BE2C (cell line): ENCODE results near the gene KRTDAP.

Experiments
- DNase-seq: peaks from one replicate; pipeline ENCODE4 v3.0.0-alpha.2; 2020
- H3K27me3 ChIP-seq: fragments of 250-450 bp; sonication (Bioruptor Pico); 2 replicates; pipeline ENCODE4 v1.5.1; 2020; ENCODE audit warnings: mild to moderate bottlenecking
- H3K36me3 ChIP-seq: fragments of 250-450 bp; sonication (Bioruptor Pico); 2 replicates; pipeline ENCODE4 v1.5.1; 2020; ENCODE audit warnings: mild to moderate bottlenecking
- H3K4me1 ChIP-seq: fragments of 250-450 bp; sonication (Bioruptor Pico); 2 replicates; pipeline ENCODE4 v1.5.1; 2020
- H3K4me3 ChIP-seq: 2 replicates; pipeline ENCODE4 v1.5.1; 2011; ENCODE audit warnings: low read depth, low read length
- H3K9me3 ChIP-seq: fragments of 250-450 bp; sonication (Bioruptor Pico); 2 replicates; pipeline ENCODE4 v1.5.1; 2020
- CTCF ChIP-seq: IDR thresholded peaks from 2 replicates; pipeline ENCODE4 v1.5.1; 2012; ENCODE audit warnings: mild to moderate bottlenecking, low read depth, low read length

KRTDAP gene

DNA sequence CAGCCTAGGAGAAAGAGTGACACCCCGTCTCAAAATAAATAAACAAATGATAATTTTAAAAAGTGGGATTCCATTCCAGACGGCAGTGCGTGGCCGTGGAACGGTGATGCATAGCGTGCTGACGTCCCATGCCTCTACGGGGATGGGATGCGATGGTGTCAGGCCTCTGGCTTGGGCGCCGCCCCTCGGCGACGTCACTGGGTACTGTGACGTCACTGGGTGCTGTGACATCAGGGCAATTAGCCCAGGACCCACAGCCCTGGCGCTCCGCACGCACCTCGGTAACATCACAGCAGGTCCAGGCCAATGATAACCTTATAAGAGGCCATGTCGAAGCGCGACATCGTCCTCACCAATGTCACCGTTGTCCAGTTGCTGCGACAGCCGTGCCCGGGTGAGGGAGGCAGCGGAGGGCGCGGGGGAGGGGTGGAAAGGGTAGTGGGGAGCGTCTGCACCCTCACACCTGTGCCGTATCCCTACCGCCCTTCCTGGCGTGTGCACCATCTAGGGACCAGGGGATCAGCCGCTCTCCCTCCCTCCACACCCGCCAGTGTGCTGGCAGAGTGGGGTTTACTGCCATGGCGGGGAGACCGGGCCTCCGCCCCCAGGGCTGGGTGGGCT is 43.0 kb upstream of the KRTDAP start, which contains the start of gene GAPDHS:
TSS of gene GAPDHS (plus strand) at position 256 of the 621 bp plus-strand sequence. CDS start at position 328, 72 bp downstream.
- Histone ChIP-seq H3K27me3 (peaks cover 64% of the 10 kb centered on the region), H3K9me3 (0 out of 2 replicates have a peak, but pooled peaks cover 3% of the 10 kb centered on the region), H3K36me3 (no peaks in the 10 kb centered on the region), H3K4me1 (no peaks in the 10 kb centered on the region), H3K4me3 (no peak within 1 kb of the TSS)
- DNase-seq = no peak
- TF ChIP-seq CTCF = no peak

GRCh38 chr19:35531291-35531690 is 41.0 kb upstream of the KRTDAP start:
- H3K9me3 ChIP-seq = 0 out of 2 replicates have a peak, but pooled peaks cover 3% of the 10 kb centered on the region
- H3K36me3 ChIP-seq = no peaks in the 10 kb centered on the region
- H3K27me3 ChIP-seq = peaks cover 64% of the 10 kb centered on the region
- DNase-seq = no peak
- H3K4me3 ChIP-seq = no peak overlapping the region
- H3K4me1 ChIP-seq = no peaks in the 10 kb centered on the region
- no peak for TF ChIP-seq CTCF

- no peak for TF ChIP-seq CTCF
- Histone ChIP-seq H3K9me3 (no peaks in the 10 kb centered on the region), H3K4me3 (no peak overlapping the region), H3K4me1 (no peaks in the 10 kb centered on the region), H3K36me3 (no peaks in the 10 kb centered on the region), H3K27me3 (peaks cover 57% of the 10 kb centered on the region)
- DNase-seq = no peak
Observed at GRCh38 chr19:35529241-35530218, 39.3 kb upstream of the KRTDAP start.

DNA sequence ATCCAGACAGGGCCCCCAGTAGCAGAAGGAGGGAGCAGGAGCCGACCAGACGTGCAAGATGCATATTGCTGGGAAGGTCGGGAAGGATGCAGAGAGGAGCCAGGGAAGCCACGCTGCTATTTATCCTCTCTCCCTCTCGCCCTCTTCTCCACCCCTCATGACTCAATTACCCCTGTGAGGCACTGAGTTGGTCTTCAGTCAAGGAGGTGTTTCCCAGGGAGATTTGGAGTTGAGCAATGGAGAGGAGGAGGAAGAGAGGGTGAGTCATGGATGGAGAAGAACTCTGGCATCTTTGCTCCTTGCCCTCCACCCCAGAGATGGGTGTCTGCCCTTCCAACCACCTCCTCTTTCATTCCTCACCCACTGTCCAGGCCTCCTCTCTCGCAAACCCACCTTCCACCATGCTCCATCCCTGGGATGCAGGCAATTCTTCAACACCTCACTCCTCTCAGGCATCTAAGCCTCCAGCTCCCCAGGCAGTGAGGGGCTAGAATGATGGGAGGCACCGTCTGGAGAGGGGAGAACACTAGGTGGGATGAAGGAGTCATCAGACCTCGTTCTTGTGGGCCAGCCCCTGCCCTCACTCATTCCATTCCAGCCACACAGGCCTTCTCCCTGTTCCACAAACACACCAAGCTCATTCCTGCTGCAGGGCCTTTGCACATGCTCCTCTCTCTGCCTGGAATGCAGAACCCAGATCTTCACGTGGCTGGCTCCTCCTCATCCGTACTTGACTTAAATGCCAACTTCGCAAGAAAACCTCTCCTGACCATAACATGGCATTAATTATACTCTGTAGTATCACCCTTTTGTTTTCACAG is 38.2 kb upstream of the KRTDAP start, which contains the start of gene SBSN:
TSS of gene SBSN (minus strand) at position 94 of the 821 bp plus-strand sequence. CDS start at position 64, 30 bp downstream.
- no peaks in the 10 kb centered on the region for H3K36me3 ChIP-seq
- H3K4me1 ChIP-seq = no peaks in the 10 kb centered on the region
- H3K4me3 ChIP-seq = no peak within 1 kb of the TSS
- H3K27me3 ChIP-seq = peaks cover 46% of the 10 kb centered on the region
- DNase-seq = no peak
- H3K9me3 ChIP-seq = no peaks in the 10 kb centered on the region
- TF ChIP-seq CTCF = no peak

GRCh38 chr19:35525873-35526272 is 35.6 kb upstream of the KRTDAP start:
- DNase-seq = no peak
- Histone ChIP-seq H3K36me3 (no peaks in the 10 kb centered on the region), H3K4me3 (no peak overlapping the region), H3K9me3 (no peaks in the 10 kb centered on the region), H3K27me3 (peaks cover 25% of the 10 kb centered on the region), H3K4me1 (no peaks in the 10 kb centered on the region)
- no peak for TF ChIP-seq CTCF
